Measurements from ENCODE around the gene PITRM1.

Gene PITRM1

DNA sequence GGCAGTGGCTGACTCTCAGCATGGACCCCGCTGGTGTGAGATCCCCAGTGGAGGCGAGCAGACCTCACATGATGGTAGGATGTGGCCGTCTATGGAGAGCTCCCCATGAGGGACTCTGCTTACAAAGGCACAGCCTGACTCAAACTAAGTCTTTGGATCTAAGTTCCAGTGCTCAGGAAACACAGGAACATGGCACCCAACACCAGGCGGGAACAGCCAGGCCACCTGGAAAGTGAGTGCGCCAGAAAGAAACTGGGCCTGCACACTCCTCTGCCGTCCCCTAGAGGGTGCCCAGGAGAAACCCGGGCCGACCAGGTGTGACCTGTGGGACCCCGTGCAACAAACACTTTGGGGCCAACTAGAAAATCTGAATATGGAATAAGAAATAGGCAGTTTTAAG is 10.0 kb downstream of the PITRM1 start:
- DNase-seq, result no peak

GRCh38 chr10:3159152-3159551 is 13.4 kb downstream of the PITRM1 start:
- DNase-seq, result no peak

GRCh38 chr10:3154666-3155065 is 17.9 kb downstream of the PITRM1 start:
- no peak for DNase-seq

- no peak for DNase-seq
Observed at GRCh38 chr10:3152566-3152935, 20.0 kb downstream of the PITRM1 start.

GRCh38 chr10:3151889-3152565 is 20.6 kb downstream of the PITRM1 start:
- DNase-seq, result no peak

- no peak for DNase-seq
Observed at GRCh38 chr10:3150961-3151360, 21.6 kb downstream of the PITRM1 start.

DNA sequence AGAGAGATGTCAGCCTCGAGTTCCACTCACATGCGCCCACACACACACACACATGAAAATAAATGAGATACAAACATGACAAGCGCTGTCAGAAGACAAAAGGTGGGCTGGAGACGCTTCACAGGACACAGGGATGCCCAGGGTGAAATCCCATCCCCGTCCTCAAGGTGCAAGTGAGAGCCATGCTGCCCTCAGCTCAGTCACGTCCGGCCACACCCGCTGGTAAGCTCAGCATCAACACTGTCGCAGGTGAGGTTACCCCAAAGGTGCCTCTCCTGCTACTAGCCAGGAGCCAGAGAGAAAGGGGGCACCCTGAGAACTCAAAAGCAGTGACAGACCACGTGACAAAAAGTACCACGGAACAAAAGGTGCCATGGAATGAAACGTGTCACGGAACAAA is 22.2 kb downstream of the PITRM1 start:
- DNase-seq, result no peak

GRCh38 chr10:3149918-3150317 is 22.7 kb downstream of the PITRM1 start:
- DNase-seq, result no peak

DNA sequence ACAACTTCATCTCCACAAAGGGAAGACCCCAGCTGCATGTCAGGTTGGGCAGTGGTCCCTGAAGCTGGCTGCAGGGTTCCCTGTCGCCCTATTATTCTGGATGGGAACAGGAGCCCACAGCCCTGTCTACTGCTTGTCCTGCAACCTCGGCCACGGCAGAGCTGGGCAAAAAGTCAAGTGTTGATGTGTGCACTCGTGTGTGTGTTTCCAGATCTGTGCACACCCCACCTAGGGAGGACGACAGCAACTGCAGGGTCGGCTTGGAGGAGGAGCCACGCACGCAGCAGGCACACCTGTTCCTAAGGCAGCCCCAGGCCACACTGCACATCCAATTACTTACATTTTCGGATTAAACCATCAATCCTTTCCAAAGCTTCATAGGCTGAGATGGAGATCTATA is 23.6 kb downstream of the PITRM1 start:
- DNase-seq, result no peak

- DNase-seq, result no peak
Observed at GRCh38 chr10:3148041-3148440, 24.5 kb downstream of the PITRM1 start.

- DNase-seq, result no peak
Observed at GRCh38 chr10:3147117-3147820, 25.3 kb downstream of the PITRM1 start.

DNA sequence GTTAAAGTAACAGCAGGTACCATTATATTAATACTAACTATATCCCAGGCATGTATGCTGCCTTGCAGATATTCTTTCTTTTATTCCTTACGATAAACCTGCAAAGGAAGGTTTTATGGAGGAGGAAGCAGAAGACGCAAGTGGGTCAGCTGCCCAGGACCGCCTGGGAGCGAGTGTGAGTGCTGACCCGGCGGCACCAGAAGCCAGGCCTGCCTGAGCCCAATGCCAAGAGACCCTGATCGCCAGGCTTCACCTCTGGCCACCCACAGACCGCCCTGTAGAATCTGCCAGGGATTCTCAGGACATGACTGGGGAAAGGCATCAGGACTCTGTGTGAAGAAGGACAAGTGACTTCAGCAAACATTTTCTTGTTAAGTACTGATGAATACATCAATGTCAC is 26.3 kb downstream of the PITRM1 start:
- DNase-seq, result no peak

DNA sequence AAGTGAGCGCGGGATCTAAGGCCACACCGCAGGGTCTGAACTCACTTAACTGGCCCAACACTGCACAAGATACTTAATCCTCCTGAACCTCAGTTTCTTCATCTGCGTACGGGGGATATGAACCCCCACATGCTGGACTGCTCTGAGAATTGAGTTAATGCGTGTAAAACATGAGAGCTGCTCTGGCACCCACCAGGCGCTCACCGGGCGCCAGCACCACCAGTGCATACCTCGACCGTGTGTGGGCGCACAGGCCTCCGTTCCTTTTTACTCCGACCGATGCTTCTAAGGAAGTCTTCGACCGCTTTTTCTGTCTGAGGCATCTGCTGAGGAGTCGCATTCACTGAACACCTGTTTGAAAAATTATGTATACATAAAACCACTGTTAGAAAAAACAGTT is 27.2 kb downstream of the PITRM1 start:
- DNase-seq, result no peak

DNA sequence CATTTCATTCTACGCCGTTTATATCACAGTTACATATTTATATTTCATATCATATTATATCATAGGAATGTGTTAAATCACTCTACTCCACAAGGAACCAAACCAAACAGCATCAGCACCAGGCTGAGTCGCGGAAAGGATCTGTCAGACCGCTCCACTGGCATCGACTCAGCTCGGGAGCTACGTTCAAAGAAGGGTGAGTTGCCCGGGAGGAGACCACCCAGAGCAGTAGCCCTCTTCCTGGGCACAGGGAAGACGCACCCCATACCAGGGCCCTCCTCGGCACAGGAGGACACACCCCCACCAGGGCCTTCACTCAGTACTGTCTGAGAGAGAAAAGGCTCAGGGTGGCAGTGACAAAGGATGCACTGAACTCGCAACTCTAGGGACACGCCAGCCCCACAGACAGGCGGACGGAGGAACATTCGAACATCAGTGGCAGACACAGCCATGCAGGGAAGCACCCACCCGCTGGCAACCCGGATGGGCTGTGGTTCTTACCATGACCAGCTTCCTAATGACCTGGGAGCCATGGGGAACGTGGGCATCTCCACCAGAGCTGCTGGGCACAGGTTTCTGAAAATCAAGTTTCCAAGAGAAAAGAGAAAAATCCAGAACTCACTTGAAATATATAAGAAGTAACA is 28.7 kb downstream of the PITRM1 start:
- DNase-seq, result no peak

DNA sequence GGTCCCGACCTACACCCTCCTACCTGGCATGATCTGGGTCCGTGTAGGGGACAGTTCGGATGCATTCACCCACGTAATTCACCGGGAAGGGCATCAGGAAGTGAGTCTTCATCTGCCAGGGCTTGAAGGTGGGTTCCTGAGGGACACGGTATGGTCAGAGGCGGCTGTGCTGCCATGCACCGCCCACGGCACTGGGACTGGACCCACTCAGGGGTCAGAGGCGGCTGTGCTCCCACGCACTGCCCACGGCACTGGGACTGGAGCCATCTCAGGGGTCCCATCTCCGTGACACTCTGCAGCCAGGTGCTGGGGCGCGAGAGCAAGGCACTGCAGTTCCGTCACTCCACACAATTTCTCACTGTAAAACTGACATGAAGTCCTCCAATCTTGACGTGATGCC is 29.2 kb downstream of the PITRM1 start:
- DNase-seq, result no peak

DNA sequence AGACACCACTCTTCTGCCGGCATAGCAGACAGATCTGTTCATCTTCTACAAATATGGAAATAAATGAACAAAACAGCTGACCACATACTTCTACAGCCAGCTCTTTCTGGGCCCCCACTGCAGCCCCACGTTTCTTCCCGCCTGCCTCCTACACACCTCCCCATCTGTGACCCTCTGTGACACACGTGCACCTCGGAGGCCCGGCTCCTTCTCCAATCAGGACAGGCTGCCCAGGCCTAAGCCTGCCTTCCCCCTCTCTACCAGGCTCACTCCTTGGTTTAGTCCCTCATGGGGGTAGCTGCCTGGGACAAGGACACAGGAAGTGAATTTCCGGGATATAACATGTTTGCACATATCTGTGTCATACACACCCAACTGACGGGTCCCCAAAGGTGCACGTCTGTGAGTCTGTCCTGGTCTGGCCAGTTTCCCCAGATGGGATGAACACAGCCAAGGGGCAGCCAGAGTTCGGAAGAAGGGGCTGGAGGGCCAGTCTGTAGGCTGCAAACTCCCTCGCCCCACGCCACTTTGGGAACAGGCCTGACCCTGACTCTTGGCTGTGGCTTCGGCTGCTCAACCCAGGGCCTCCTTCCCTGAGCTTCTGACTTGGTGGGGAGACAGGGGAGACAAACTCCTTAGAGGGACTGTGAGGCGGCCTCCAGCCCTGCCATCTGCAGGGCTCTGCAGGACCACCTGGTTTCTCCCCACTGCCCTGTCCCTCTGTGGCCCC is 30.3 kb downstream of the PITRM1 start:
- DNase-seq, result no peak

DNA sequence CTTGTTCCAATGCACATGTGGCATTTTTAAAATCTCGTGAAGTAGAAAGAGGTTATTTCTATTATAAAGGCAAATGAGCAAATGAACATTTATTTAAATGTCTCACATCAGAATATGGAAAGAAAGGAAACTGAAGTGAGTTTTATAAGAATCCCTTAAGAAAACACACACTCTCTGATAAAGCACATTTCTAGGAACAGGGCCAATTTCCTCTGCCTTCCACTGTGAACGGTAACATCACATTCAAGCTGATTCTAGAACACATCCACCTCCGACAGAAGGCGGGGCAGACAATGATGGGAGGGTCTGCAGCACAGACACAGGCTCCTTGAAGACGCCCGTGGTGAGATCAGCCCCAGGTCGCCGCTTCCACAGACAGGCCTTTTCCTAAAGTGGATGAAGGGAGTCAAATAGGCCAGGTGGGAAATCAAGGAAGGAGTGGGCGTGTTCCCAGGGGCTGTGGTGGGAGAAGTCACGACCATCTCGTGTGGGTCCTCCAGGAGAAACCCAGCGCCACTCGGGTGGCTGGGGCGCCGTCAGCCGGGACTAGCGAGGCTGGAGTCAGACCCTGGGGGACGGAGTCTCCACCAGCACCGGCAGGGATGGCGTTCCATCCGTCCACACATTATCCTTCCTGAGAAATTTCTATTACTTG is 31.1 kb downstream of the PITRM1 start:
- DNase-seq, result no peak

- no peak for DNase-seq
Observed at GRCh38 chr10:3140280-3140679, 32.3 kb downstream of the PITRM1 start.

DNA sequence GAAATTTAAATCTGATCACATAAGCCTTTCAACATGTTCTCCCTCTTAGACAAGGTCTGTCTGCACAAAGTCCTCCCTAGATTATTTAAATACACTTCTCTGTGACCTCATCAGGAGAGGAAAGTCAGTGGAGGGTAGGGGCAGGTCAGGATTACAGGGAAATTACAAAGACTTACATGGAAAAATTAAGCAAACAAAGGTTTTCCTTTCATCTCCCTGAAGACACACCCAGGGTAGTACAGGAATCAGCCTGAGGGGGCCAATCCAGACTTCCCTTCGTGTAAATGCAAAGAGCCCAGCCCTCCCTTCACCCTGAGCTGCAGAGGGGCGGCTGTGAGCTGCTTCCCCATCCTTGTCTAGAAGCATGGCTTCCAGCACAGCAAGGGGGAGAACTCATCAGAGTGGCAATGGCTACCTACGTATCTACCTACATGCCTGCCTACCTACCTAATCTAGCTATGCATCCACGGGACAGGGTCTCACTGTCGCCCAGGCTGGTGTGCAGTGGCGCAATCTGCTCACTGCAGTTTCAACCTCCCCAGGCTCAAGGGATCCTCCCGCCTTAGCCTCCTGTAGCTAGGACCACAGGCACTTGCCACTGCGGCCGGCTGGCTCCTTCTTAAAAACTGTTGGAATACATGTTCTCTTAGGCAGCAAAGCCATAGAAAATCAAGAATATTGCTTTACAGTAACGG is 33.2 kb downstream of the PITRM1 start:
- no peak for DNase-seq

DNA sequence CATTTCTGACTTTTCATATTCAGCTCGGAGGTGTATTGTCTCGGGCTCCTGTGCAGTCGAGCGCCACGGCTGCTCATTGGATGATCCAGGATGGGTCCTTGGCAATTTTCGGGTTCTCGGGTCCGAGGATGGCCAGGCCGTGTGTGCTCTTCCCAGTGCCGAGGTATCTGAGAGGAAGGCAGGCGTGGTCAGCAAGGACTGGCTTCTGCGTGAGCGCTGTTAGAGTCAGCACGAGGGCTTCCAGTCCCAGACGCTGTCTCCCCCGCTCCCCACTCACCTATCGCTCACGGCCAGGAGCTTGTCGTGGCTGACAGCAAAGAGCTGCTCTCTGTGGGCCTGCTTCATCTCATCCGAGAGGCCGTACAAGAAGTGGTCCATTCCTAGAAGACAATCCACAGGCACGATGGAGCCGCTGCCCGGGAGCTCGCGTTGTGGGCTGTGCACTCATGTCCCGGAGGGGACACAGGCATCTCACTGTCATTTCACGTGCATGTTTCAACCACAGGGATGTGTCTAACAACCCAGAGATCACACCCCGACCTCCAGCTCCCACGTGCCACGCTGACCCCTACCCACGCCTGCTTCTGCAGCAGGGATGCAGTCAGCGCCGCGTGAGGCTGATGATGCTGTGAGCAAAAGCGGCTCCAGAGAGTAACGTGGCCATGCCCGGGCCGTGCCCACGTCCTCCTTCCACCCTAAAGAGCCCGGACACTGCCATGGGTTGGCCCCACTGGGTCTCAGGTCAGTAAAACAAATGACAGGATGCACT is 34.4 kb downstream of the PITRM1 start:
- DNase-seq, result no peak

DNA sequence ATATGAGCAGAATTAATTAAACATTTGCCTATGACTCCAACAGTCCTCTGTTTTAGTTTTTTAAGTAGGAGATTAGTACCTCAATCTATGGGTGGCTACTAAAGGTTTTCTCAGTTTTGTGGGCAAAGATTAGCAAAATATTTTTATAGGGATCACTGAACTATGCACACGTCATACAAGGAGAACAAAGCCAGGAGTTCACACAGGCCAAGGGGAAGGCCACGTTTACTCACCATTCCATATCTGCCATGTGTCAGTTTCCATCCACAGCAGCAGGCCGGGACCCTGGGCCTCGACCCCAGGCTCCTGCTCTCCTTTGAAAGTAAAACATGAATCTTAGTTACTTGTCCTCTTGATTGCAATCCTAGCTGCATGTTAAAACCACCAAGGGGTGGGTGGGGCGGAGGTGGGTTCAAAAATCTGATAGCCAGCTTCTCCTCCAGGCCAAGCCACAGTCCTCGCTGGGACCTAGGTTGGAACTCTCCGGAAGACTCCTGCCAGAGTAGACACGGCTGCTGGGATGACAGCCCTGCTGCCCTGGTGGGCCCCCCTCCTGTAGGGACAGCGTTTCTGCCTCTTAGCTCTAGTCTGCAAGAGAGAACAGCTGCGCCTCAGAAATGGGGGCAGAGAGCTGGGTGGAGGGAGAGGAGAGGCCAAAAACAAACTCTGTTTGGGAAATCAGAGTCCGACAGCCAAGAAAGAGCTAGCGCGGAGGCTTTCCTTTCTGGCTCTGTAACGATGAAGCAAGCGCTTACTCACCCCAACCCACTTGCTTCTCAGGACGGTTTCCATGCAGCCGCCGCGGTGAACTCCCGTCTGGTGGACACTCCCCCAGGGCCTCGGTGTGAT is 35.6 kb downstream of the PITRM1 start:
- DNase-seq, result no peak

All from activated CD4-positive, CD25-positive, alpha-beta regulatory T cell (primary cell).